Mammary epithelial cell (primary cell): Measurements from ENCODE around the gene SLC9A7.

Source experiments
- CTCF ChIP-seq, 2 donors: IDR thresholded peaks in 1 of 2; conservative IDR thresholded peaks in 1 of 2; 2 replicates each; pipeline ENCODE4 v1.5.1; 2011 to 2012; ENCODE audit warnings: inconsistent platforms in 2 of 2, low read length in 2 of 2, mild to moderate bottlenecking in 2 of 2, control low read depth in 1 of 2, low read depth in 1 of 2; ENCODE audit not compliant: insufficient read depth in 1 of 2; ENCODE audit errors: extremely low read depth in 1 of 2
- EZH2 ChIP-seq: IDR thresholded peaks from 2 replicates; pipeline ENCODE4 v1.6.1; 2012; ENCODE audit warnings: low read length, inconsistent platforms, borderline replicate concordance

GRCh38 chrX:46607916-46608315 lies 151.0 kb downstream of the SLC9A7 start:
- TF ChIP-seq CTCF (conservative IDR thresholded peaks at IDR 0.05 in 1 of 2, IDR thresholded peaks at IDR 0.05 in 1 of 2; ENCODE audit: extremely low read depth in 1 of 2, insufficient read depth in 1 of 2, low read depth in 1 of 2, low read length in 2 of 2) (no peak), EZH2 (no peak)
